ENCODE results near the gene ATF7. TPM values are rescaled to one million over a fixed set of nuclear protein-coding genes. Genes with fewer than 3 reads are reported as not detected.

The ATF7 gene
- total RNA-seq, 1 experiment from 2014 or later: 26.9 TPM

GRCh38 chr12:53596920-53597363 is 29.2 kb downstream of the ATF7 start:
- 0 out of 2 replicates have a peak, but pooled peaks cover 7% of the 10 kb centered on the region for H3K4me1 ChIP-seq
- no TSS peak for BruUV-seq (replicated peaks)
- Mint-ChIP-seq H3K4me3 (ENCODE audit: unreplicated experiment) (no peak overlapping the region), H3K27me3 (ENCODE audit: insufficient read depth, unreplicated experiment) (no peaks in the 10 kb centered on the region), H3K27ac (ENCODE audit: unreplicated experiment) (no peak overlapping the region), H3K36me3 (ENCODE audit: insufficient read depth, unreplicated experiment) (no peaks in the 10 kb centered on the region), H3K4me1 (ENCODE audit: low read depth, unreplicated experiment) (no peaks in the 10 kb centered on the region), H3K9me3 (ENCODE audit: unreplicated experiment) (no peaks in the 10 kb centered on the region)
- H3K36me3 ChIP-seq (ENCODE audit: control insufficient read depth, insufficient read depth, low read length): no peaks in the 10 kb centered on the region
- ChIA-PET CTCF (no interaction called here), POLR2A (no interaction called here)
- intact Hi-C loops (cut with micrococcal nuclease; ENCODE audit: unreplicated experiment): no loop called here
- DNase-seq: no peak
- no peak for TF ChIP-seq CTCF (IDR thresholded peaks at IDR 0.05; ENCODE audit: insufficient read depth in 1 of 2, low read depth in 1 of 2, low read length in 1 of 2, severe bottlenecking in 1 of 2, unreplicated experiment in 1 of 2)
- H3K27me3 ChIP-seq (replicated peaks; ENCODE audit: control insufficient read depth, insufficient read depth, low read length): no peaks in the 10 kb centered on the region
- H3K4me3 ChIP-seq (ENCODE audit: low read depth, low read length): no peak overlapping the region
- H3K9me3 ChIP-seq: no peaks in the 10 kb centered on the region

- H3K4me1 ChIP-seq: 0 out of 2 replicates have a peak, but pooled peaks cover 10% of the 10 kb centered on the region
- Mint-ChIP-seq H3K9me3 (ENCODE audit: unreplicated experiment) (no peaks in the 10 kb centered on the region), H3K27ac (ENCODE audit: unreplicated experiment) (no peak overlapping the region), H3K4me3 (ENCODE audit: unreplicated experiment) (no peak overlapping the region), H3K4me1 (ENCODE audit: low read depth, unreplicated experiment) (no peaks in the 10 kb centered on the region), H3K36me3 (ENCODE audit: insufficient read depth, unreplicated experiment) (no peaks in the 10 kb centered on the region), H3K27me3 (ENCODE audit: insufficient read depth, unreplicated experiment) (no peaks in the 10 kb centered on the region)
- ChIA-PET CTCF (no interaction called here), POLR2A (no interaction called here)
- intact Hi-C loops (cut with micrococcal nuclease; ENCODE audit: unreplicated experiment): no loop called here
- no peak for TF ChIP-seq CTCF (IDR thresholded peaks at IDR 0.05; ENCODE audit: insufficient read depth in 1 of 2, low read depth in 1 of 2, low read length in 1 of 2, severe bottlenecking in 1 of 2, unreplicated experiment in 1 of 2)
- H3K4me3 ChIP-seq (ENCODE audit: low read depth, low read length): no peak overlapping the region
- DNase-seq: no peak
- H3K9me3 ChIP-seq: no peaks in the 10 kb centered on the region
- no peaks in the 10 kb centered on the region for H3K27me3 ChIP-seq (replicated peaks; ENCODE audit: control insufficient read depth, insufficient read depth, low read length)
- BruUV-seq (replicated peaks): no TSS peak
- no peaks in the 10 kb centered on the region for H3K36me3 ChIP-seq (ENCODE audit: control insufficient read depth, insufficient read depth, low read length)
Measured at GRCh38 chr12:53594897-53595615, 31.1 kb downstream of the ATF7 start.

DNA sequence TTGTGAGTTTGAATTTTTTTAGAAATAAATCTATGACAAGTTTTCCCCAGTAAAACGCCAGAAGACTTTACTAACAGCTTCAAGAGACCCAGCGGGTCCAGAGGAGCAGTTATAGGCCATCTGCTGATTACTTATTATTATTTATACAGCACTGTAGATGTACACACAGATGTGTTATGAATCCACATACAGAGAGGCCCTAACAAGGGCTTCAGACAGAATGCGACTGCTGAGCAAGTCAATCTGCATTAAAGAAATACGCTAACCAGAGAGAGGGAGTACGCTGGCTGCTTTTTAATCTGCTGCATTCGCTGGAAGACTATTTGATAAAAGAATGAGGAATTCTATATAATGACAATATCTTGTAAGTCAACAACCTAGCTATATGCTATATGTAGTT is 32.5 kb downstream of the ATF7 start:
- Mint-ChIP-seq H3K36me3 (ENCODE audit: insufficient read depth, unreplicated experiment) (no peaks in the 10 kb centered on the region), H3K27me3 (ENCODE audit: insufficient read depth, unreplicated experiment) (no peaks in the 10 kb centered on the region), H3K9me3 (ENCODE audit: unreplicated experiment) (no peaks in the 10 kb centered on the region), H3K4me3 (ENCODE audit: unreplicated experiment) (no peak overlapping the region), H3K4me1 (ENCODE audit: low read depth, unreplicated experiment) (no peaks in the 10 kb centered on the region), H3K27ac (ENCODE audit: unreplicated experiment) (no peak overlapping the region)
- H3K4me3 ChIP-seq (ENCODE audit: low read depth, low read length): no peak overlapping the region
- CTCF ChIA-PET: no interaction called here
- intact Hi-C loops (cut with micrococcal nuclease; ENCODE audit: unreplicated experiment): no loop called here
- H3K4me1 ChIP-seq: 0 out of 2 replicates have a peak, but pooled peaks cover 10% of the 10 kb centered on the region
- no peaks in the 10 kb centered on the region for H3K9me3 ChIP-seq
- POLR2A ChIA-PET: no interaction called here
- no peak for TF ChIP-seq CTCF (IDR thresholded peaks at IDR 0.05; ENCODE audit: insufficient read depth in 1 of 2, low read depth in 1 of 2, low read length in 1 of 2, severe bottlenecking in 1 of 2, unreplicated experiment in 1 of 2)
- H3K36me3 ChIP-seq (ENCODE audit: control insufficient read depth, insufficient read depth, low read length): no peaks in the 10 kb centered on the region
- BruUV-seq (replicated peaks): no TSS peak
- DNase-seq: no peak
- H3K27me3 ChIP-seq (replicated peaks; ENCODE audit: control insufficient read depth, insufficient read depth, low read length): no peaks in the 10 kb centered on the region
